ENCODE measurements around the gene SERINC2. TPM values are rescaled to one million over a fixed set of nuclear protein-coding genes. Genes with fewer than 3 reads are reported as not detected.

Gene SERINC2
- total and polyA plus RNA-seq, 4 donors, result 0.89 to 8.9 (median 5.5) TPM

DNA sequence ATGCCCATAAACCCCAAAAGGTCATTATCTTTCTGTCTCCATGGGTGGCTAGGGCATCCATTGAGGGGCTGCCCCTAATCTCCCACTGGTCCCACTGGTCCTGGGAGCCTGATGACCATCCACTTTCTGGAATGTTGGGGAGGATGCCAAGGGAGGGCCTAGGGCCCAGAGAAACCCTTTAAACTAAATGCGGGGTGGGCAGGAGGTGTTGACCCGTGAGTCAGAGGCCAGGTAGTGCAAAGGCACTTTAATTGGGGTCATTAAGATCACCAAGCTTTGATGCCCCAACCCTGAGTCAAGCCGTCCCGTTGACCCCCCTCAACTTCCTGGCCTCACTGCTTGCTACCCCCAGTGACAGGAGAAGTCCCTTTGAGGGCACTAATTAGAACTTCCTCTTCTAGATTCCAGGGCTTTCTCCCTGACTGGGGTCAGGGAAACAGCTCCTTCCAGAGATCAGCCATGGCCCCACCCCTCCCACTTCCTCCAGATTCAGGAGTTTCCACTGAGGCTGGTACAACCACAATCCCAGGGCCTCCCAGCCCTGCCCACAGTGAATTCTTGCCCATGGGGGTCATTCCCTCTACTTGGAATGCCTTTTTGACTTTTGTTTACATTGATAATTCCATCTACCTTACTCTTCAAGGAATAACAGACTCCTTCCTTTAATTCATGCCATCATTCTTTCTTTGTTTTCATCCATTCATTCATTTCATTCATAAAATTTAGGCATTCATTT is 15.5 kb upstream of the SERINC2 start:
- no peak for DNase-seq (ENCODE audit: low read depth in 4 of 6, low spot score in 6 of 6)
- Histone ChIP-seq H3K4me1 (ENCODE audit: control insufficient read depth, insufficient read depth, low read length) (peaks cover 9% of the 10 kb centered on the region), H3K36me3 (ENCODE audit: control insufficient read depth, insufficient read depth, low read length) (no peaks in the 10 kb centered on the region), H3K4me3 (ENCODE audit: low read depth, low read length) (no peak overlapping the region), H3K27me3 (ENCODE audit: control insufficient read depth, insufficient read depth, low read length) (no peaks in the 10 kb centered on the region), H3K27ac (ENCODE audit: low read depth, low read length) (no peak overlapping the region), H3K9me3 (ENCODE audit: control insufficient read depth, insufficient read depth, low read length) (no peaks in the 10 kb centered on the region)
- WGBS (ENCODE audit: insufficient coverage), result 64% methylated on average over 4 of the region's 4 CpGs

- Histone ChIP-seq H3K4me1 (ENCODE audit: control insufficient read depth, insufficient read depth, low read length) (peaks cover 9% of the 10 kb centered on the region), H3K4me3 (ENCODE audit: low read depth, low read length) (no peak overlapping the region), H3K27ac (ENCODE audit: low read depth, low read length) (no peak overlapping the region), H3K36me3 (ENCODE audit: control insufficient read depth, insufficient read depth, low read length) (no peaks in the 10 kb centered on the region), H3K9me3 (ENCODE audit: control insufficient read depth, insufficient read depth, low read length) (no peaks in the 10 kb centered on the region), H3K27me3 (ENCODE audit: control insufficient read depth, insufficient read depth, low read length) (no peaks in the 10 kb centered on the region)
- DNase-seq (ENCODE audit: low read depth in 4 of 6, low spot score in 6 of 6), result no peak
- WGBS (ENCODE audit: insufficient coverage), result 92% methylated on average over 2 of the region's 2 CpGs
Measured at GRCh38 chr1:31398246-31398645, 14.8 kb upstream of the SERINC2 start.

GRCh38 chr1:31399976-31400375 is 13.0 kb upstream of the SERINC2 start:
- no peak overlapping the region for H3K27ac ChIP-seq (ENCODE audit: low read depth, low read length)
- 86% methylated on average over 1 of the region's 3 CpGs for WGBS (ENCODE audit: insufficient coverage)
- no peaks in the 10 kb centered on the region for H3K9me3 ChIP-seq (ENCODE audit: control insufficient read depth, insufficient read depth, low read length)
- peaks cover 1% of the 10 kb centered on the region for H3K4me1 ChIP-seq (ENCODE audit: control insufficient read depth, insufficient read depth, low read length)
- no peak for DNase-seq (ENCODE audit: low read depth in 4 of 6, low spot score in 6 of 6)
- H3K36me3 ChIP-seq (ENCODE audit: control insufficient read depth, insufficient read depth, low read length), result no peaks in the 10 kb centered on the region
- H3K27me3 ChIP-seq (ENCODE audit: control insufficient read depth, insufficient read depth, low read length), result no peaks in the 10 kb centered on the region
- no peak overlapping the region for H3K4me3 ChIP-seq (ENCODE audit: low read depth, low read length)

DNA sequence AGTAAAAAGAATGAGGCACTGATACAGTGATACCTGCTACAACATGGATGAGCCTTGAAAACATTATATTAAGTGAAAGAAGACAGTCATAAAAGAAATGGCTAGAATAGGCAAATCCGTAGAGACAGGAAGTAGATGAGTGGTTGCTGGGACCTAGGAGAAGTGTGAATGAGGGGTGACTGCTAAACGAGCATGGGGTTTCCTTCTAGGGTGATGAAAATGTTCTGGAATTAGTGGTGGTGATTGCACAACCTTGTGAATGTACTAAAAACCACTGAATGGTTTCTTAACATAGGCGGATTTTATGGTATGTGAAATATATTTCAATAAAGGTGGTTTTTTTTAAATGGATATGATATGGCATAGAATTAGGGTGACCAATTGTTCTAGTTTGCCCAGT is 12.6 kb upstream of the SERINC2 start:
- Histone ChIP-seq H3K4me1 (ENCODE audit: control insufficient read depth, insufficient read depth, low read length) (no peaks in the 10 kb centered on the region), H3K4me3 (ENCODE audit: low read depth, low read length) (no peak overlapping the region), H3K9me3 (ENCODE audit: control insufficient read depth, insufficient read depth, low read length) (no peaks in the 10 kb centered on the region), H3K27ac (ENCODE audit: low read depth, low read length) (no peak overlapping the region), H3K36me3 (ENCODE audit: control insufficient read depth, insufficient read depth, low read length) (no peaks in the 10 kb centered on the region), H3K27me3 (ENCODE audit: control insufficient read depth, insufficient read depth, low read length) (no peaks in the 10 kb centered on the region)
- DNase-seq (ENCODE audit: low read depth in 4 of 6, low spot score in 6 of 6), result no peak
- 72% methylated on average over 3 of the region's 3 CpGs for WGBS (ENCODE audit: insufficient coverage)

GRCh38 chr1:31401241-31401640 is 11.8 kb upstream of the SERINC2 start:
- WGBS (ENCODE audit: insufficient coverage), result 60% methylated on average over 2 of the region's 2 CpGs
- no peaks in the 10 kb centered on the region for H3K9me3 ChIP-seq (ENCODE audit: control insufficient read depth, insufficient read depth, low read length)
- H3K4me3 ChIP-seq (ENCODE audit: low read depth, low read length), result no peak overlapping the region
- H3K4me1 ChIP-seq (ENCODE audit: control insufficient read depth, insufficient read depth, low read length), result no peaks in the 10 kb centered on the region
- no peak for DNase-seq (ENCODE audit: low read depth in 4 of 6, low spot score in 6 of 6)
- no peaks in the 10 kb centered on the region for H3K36me3 ChIP-seq (ENCODE audit: control insufficient read depth, insufficient read depth, low read length)
- no peaks in the 10 kb centered on the region for H3K27me3 ChIP-seq (ENCODE audit: control insufficient read depth, insufficient read depth, low read length)
- no peak overlapping the region for H3K27ac ChIP-seq (ENCODE audit: low read depth, low read length)

DNA sequence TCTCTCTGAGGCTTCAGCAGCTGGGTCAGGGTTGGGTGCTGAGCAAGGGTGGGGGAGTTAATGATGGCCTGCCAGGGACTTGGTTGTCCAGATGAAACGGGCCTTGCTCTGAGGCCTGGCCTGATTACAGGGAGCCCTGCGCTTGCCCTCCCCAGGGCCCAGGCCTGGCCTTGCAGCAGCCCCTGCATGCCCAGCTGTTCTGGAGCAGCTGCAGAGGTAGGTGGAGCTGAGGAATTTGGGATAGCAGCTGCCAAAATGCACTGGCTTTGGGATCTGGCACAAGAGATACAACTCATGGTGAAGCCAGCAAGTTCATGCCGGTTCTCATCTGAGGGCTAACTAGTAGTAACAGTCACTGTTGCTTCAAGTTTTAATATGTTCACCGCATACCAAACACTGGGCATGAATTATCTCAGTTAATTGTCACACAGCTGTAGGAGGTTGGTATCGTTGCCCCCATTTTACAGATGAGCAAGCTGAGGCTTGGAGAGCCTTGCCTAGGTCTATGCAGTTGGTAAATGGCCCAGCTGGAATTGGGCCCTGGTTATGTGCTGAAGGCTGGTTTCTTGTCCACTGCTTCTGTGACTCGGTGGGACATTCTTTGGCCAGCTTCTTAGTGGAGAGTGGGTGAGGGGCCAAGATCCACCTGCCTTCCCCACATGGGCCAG is 7.3 kb upstream of the SERINC2 start:
- H3K27ac ChIP-seq (ENCODE audit: low read depth, low read length), result no peak overlapping the region
- H3K9me3 ChIP-seq (ENCODE audit: control insufficient read depth, insufficient read depth, low read length), result no peaks in the 10 kb centered on the region
- no peak overlapping the region for H3K4me3 ChIP-seq (ENCODE audit: low read depth, low read length)
- H3K27me3 ChIP-seq (ENCODE audit: control insufficient read depth, insufficient read depth, low read length), result no peaks in the 10 kb centered on the region
- no peaks in the 10 kb centered on the region for H3K36me3 ChIP-seq (ENCODE audit: control insufficient read depth, insufficient read depth, low read length)
- no peak for DNase-seq (ENCODE audit: low read depth in 4 of 6, low spot score in 6 of 6)
- 93% methylated on average over 4 of the region's 6 CpGs for WGBS (ENCODE audit: insufficient coverage)
- no peaks in the 10 kb centered on the region for H3K4me1 ChIP-seq (ENCODE audit: control insufficient read depth, insufficient read depth, low read length)

GRCh38 chr1:31407029-31407626 is 5.9 kb upstream of the SERINC2 start:
- no peak for DNase-seq (ENCODE audit: low read depth in 4 of 6, low spot score in 6 of 6)
- H3K4me3 ChIP-seq (ENCODE audit: low read depth, low read length), result no peak overlapping the region
- no peaks in the 10 kb centered on the region for H3K4me1 ChIP-seq (ENCODE audit: control insufficient read depth, insufficient read depth, low read length)
- 85% methylated on average over 11 of the region's 18 CpGs for WGBS (ENCODE audit: insufficient coverage)
- no peaks in the 10 kb centered on the region for H3K36me3 ChIP-seq (ENCODE audit: control insufficient read depth, insufficient read depth, low read length)
- peaks cover 3% of the 10 kb centered on the region for H3K27me3 ChIP-seq (ENCODE audit: control insufficient read depth, insufficient read depth, low read length)
- H3K9me3 ChIP-seq (ENCODE audit: control insufficient read depth, insufficient read depth, low read length), result no peaks in the 10 kb centered on the region
- H3K27ac ChIP-seq (ENCODE audit: low read depth, low read length), result no peak overlapping the region

GRCh38 chr1:31408788-31409318 is 4.2 kb upstream of the SERINC2 start:
- no peaks in the 10 kb centered on the region for H3K36me3 ChIP-seq (ENCODE audit: control insufficient read depth, insufficient read depth, low read length)
- H3K4me1 ChIP-seq (ENCODE audit: control insufficient read depth, insufficient read depth, low read length), result peaks cover 13% of the 10 kb centered on the region
- no peaks in the 10 kb centered on the region for H3K9me3 ChIP-seq (ENCODE audit: control insufficient read depth, insufficient read depth, low read length)
- H3K27ac ChIP-seq (ENCODE audit: low read depth, low read length), result no peak overlapping the region
- 93% methylated on average over 5 of the region's 5 CpGs for WGBS (ENCODE audit: insufficient coverage)
- DNase-seq (ENCODE audit: low read depth in 4 of 6, low spot score in 6 of 6), result no peak
- peaks cover 15% of the 10 kb centered on the region for H3K27me3 ChIP-seq (ENCODE audit: control insufficient read depth, insufficient read depth, low read length)
- H3K4me3 ChIP-seq (ENCODE audit: low read depth, low read length), result no peak overlapping the region

- H3K4me3 ChIP-seq (ENCODE audit: low read depth, low read length), result no peak overlapping the region
- peaks cover 16% of the 10 kb centered on the region for H3K27me3 ChIP-seq (ENCODE audit: control insufficient read depth, insufficient read depth, low read length)
- H3K36me3 ChIP-seq (ENCODE audit: control insufficient read depth, insufficient read depth, low read length), result no peaks in the 10 kb centered on the region
- DNase-seq (ENCODE audit: low read depth in 4 of 6, low spot score in 6 of 6), result no peak
- no peak overlapping the region for H3K27ac ChIP-seq (ENCODE audit: low read depth, low read length)
- H3K4me1 ChIP-seq (ENCODE audit: control insufficient read depth, insufficient read depth, low read length), result peaks cover 22% of the 10 kb centered on the region
- H3K9me3 ChIP-seq (ENCODE audit: control insufficient read depth, insufficient read depth, low read length), result no peaks in the 10 kb centered on the region
- WGBS (ENCODE audit: insufficient coverage), result 87% methylated on average over 4 of the region's 6 CpGs
Measured at GRCh38 chr1:31409946-31410858, 2.8 kb upstream of the SERINC2 start.
